CD4-positive, alpha-beta T cell treated with Interleukin-17A for 4 hours (primary cell): ENCODE measurements around the gene GPD1L.
"Not testable (repeated sequence)": the region's sequence is repeated elsewhere in the genome, so short reads cannot be mapped to it uniquely, and the experiment has no call there.

Experiments used
- DNase-seq: peaks from one replicate; pipeline ENCODE4 v3.0.0-alpha.2; 2020; ENCODE audit warnings: mixed read lengths

The GPD1L gene

GRCh38 chr3:32106929-32107362 is 526 bp downstream of the GPD1L start:
- no peak for DNase-seq

- DNase-seq: not testable (repeated sequence)
These were observed 1.8 kb downstream of the GPD1L start for GRCh38 chr3:32108224-32108623.

- DNase-seq: no peak
These were observed 2.8 kb downstream of the GPD1L start for GRCh38 chr3:32109256-32109655.

- no peak for DNase-seq
These were observed 3.9 kb downstream of the GPD1L start for GRCh38 chr3:32110233-32110760.

GRCh38 chr3:32111560-32111959 is 5.1 kb downstream of the GPD1L start:
- DNase-seq: no peak

GRCh38 chr3:32113566-32113965 is 7.1 kb downstream of the GPD1L start:
- DNase-seq: peak; percentile 17

- DNase-seq: no peak
These were observed 7.6 kb downstream of the GPD1L start for GRCh38 chr3:32113981-32114545.

- peak; percentile 77 for DNase-seq
These were observed 8.3 kb downstream of the GPD1L start for GRCh38 chr3:32114546-32115386.

- DNase-seq: no peak
These were observed 10.9 kb downstream of the GPD1L start for GRCh38 chr3:32117320-32117719.

GRCh38 chr3:32118215-32118614 is 11.8 kb downstream of the GPD1L start:
- no peak for DNase-seq

- no peak for DNase-seq
These were observed 14.1 kb downstream of the GPD1L start for GRCh38 chr3:32120471-32120870.

GRCh38 chr3:32121137-32121536 is 14.7 kb downstream of the GPD1L start:
- DNase-seq: no peak

GRCh38 chr3:32123620-32124019 is 17.2 kb downstream of the GPD1L start:
- DNase-seq: no peak

- DNase-seq: no peak
These were observed 18.6 kb downstream of the GPD1L start for GRCh38 chr3:32125012-32125411.

- no peak for DNase-seq
These were observed 20.0 kb downstream of the GPD1L start for GRCh38 chr3:32126305-32127015.

GRCh38 chr3:32127219-32127826 is 20.9 kb downstream of the GPD1L start:
- DNase-seq: no peak

- no peak for DNase-seq
These were observed 22.5 kb downstream of the GPD1L start for GRCh38 chr3:32128936-32129335.

GRCh38 chr3:32129832-32130231 is 23.4 kb downstream of the GPD1L start:
- no peak for DNase-seq

- DNase-seq: no peak
These were observed 25.7 kb downstream of the GPD1L start for GRCh38 chr3:32132121-32132520.

- no peak for DNase-seq
These were observed 26.3 kb downstream of the GPD1L start for GRCh38 chr3:32132706-32133105.

- no peak for DNase-seq
These were observed 30.3 kb downstream of the GPD1L start for GRCh38 chr3:32136703-32137102.

GRCh38 chr3:32137870-32138269 is 31.4 kb downstream of the GPD1L start:
- no peak for DNase-seq

GRCh38 chr3:32138545-32139104 is 32.2 kb downstream of the GPD1L start:
- DNase-seq: peak; percentile 19
